Measurements from ENCODE around the gene EBNA1BP2. TPM values are rescaled to one million over a fixed set of nuclear protein-coding genes. Genes with fewer than 3 reads are reported as not detected.
"Not testable (repeated sequence)": the region's sequence is repeated elsewhere in the genome, so short reads cannot be mapped to it uniquely, and the experiment has no call there.

Gene EBNA1BP2
- total RNA-seq = 30.3 TPM
- 63.2 TPM for polyA plus RNA-seq

GRCh38 chr1:43171876-43172526 is at the start of gene EBNA1BP2, which contains the start of gene CFAP57:
TSS of gene EBNA1BP2 (minus strand) at chr1:43172290. CDS start at chr1:43172118, 172 bp downstream.
TSS of gene CFAP57 (plus strand) at chr1:43172330. CDS start at chr1:43172754, 424 bp downstream.
- peak within 1 kb of the TSS; percentile 62 for H3K4me3 ChIP-seq (ENCODE audit: low read depth, low read length)
- peak; percentile 93 for DNase-seq (ENCODE audit: extremely low spot score)
- H3K27ac ChIP-seq (ENCODE audit: low read depth) = no peak within 1 kb of the TSS
- H3K36me3 ChIP-seq (ENCODE audit: insufficient read depth) = no peaks in the 10 kb centered on the region
- under 1% methylated on average over 45 of the region's 45 CpGs for WGBS
- peaks cover 3% of the 10 kb centered on the region for H3K4me1 ChIP-seq (ENCODE audit: insufficient read depth)

GRCh38 chr1:43221797-43222196 is 49.7 kb upstream of the EBNA1BP2 start:
- WGBS = 95% methylated on average over 1 of the region's 1 CpG

GRCh38 chr1:43220905-43221778 is 49.1 kb upstream of the EBNA1BP2 start:
- no peak overlapping the region for H3K4me3 ChIP-seq (ENCODE audit: low read depth, low read length)
- 75% methylated on average over 7 of the region's 7 CpGs for WGBS
- H3K36me3 ChIP-seq (ENCODE audit: insufficient read depth) = no peaks in the 10 kb centered on the region
- no peak for DNase-seq (ENCODE audit: extremely low spot score)
- no peaks in the 10 kb centered on the region for H3K4me1 ChIP-seq (ENCODE audit: insufficient read depth)
- H3K27ac ChIP-seq (ENCODE audit: low read depth) = no peak overlapping the region

More at GRCh38 chr1:43221797-43222196, 49.7 kb upstream of the EBNA1BP2 start:
- Histone ChIP-seq H3K36me3 (ENCODE audit: insufficient read depth) (no peaks in the 10 kb centered on the region), H3K27ac (ENCODE audit: low read depth) (no peak overlapping the region), H3K4me1 (ENCODE audit: insufficient read depth) (no peaks in the 10 kb centered on the region), H3K4me3 (ENCODE audit: low read depth, low read length) (no peak overlapping the region)
- no peak for DNase-seq (ENCODE audit: extremely low spot score)

GRCh38 chr1:43217747-43218146 is 45.7 kb upstream of the EBNA1BP2 start:
- 86% methylated on average over 10 of the region's 10 CpGs for WGBS
- no peak overlapping the region for H3K4me3 ChIP-seq (ENCODE audit: low read depth, low read length)
- H3K36me3 ChIP-seq (ENCODE audit: insufficient read depth) = no peaks in the 10 kb centered on the region
- no peak overlapping the region for H3K27ac ChIP-seq (ENCODE audit: low read depth)
- DNase-seq (ENCODE audit: extremely low spot score) = no peak
- H3K4me1 ChIP-seq (ENCODE audit: insufficient read depth) = no peaks in the 10 kb centered on the region

GRCh38 chr1:43214501-43215444 is 42.7 kb upstream of the EBNA1BP2 start:
- H3K27ac ChIP-seq (ENCODE audit: low read depth) = no peak overlapping the region
- no peak for DNase-seq (ENCODE audit: extremely low spot score)

GRCh38 chr1:43208277-43208676 is 36.2 kb upstream of the EBNA1BP2 start:
- H3K27ac ChIP-seq (ENCODE audit: low read depth); DNase-seq (ENCODE audit: extremely low spot score); H3K4me3 ChIP-seq (ENCODE audit: low read depth, low read length); H3K4me1 ChIP-seq (ENCODE audit: insufficient read depth); H3K36me3 ChIP-seq (ENCODE audit: insufficient read depth): not testable (repeated sequence)
- WGBS = 98% methylated on average over 8 of the region's 8 CpGs

More at GRCh38 chr1:43214501-43215444, 42.7 kb upstream of the EBNA1BP2 start:
- Histone ChIP-seq H3K36me3 (ENCODE audit: insufficient read depth) (no peaks in the 10 kb centered on the region), H3K4me3 (ENCODE audit: low read depth, low read length) (no peak overlapping the region), H3K4me1 (ENCODE audit: insufficient read depth) (no peaks in the 10 kb centered on the region)
- 66% methylated on average over 7 of the region's 7 CpGs for WGBS

GRCh38 chr1:43207229-43207853 is 35.3 kb upstream of the EBNA1BP2 start:
- DNase-seq (ENCODE audit: extremely low spot score) = no peak
- 79% methylated on average over 12 of the region's 12 CpGs for WGBS
- no peak overlapping the region for H3K27ac ChIP-seq (ENCODE audit: low read depth)

GRCh38 chr1:43206600-43207228 is 34.6 kb upstream of the EBNA1BP2 start:
- 6% methylated on average over 10 of the region's 10 CpGs for WGBS
- H3K4me1 ChIP-seq (ENCODE audit: insufficient read depth) = no peaks in the 10 kb centered on the region
- no peaks in the 10 kb centered on the region for H3K36me3 ChIP-seq (ENCODE audit: insufficient read depth)
- DNase-seq (ENCODE audit: extremely low spot score) = peak; percentile 75
- H3K27ac ChIP-seq (ENCODE audit: low read depth) = no peak overlapping the region
- H3K4me3 ChIP-seq (ENCODE audit: low read depth, low read length) = no peak overlapping the region

More at GRCh38 chr1:43207229-43207853, 35.3 kb upstream of the EBNA1BP2 start:
- H3K4me3 ChIP-seq (ENCODE audit: low read depth, low read length) = no peak overlapping the region
- no peaks in the 10 kb centered on the region for H3K36me3 ChIP-seq (ENCODE audit: insufficient read depth)
- H3K4me1 ChIP-seq (ENCODE audit: insufficient read depth) = no peaks in the 10 kb centered on the region

GRCh38 chr1:43205671-43206070 is 33.6 kb upstream of the EBNA1BP2 start:
- no peaks in the 10 kb centered on the region for H3K36me3 ChIP-seq (ENCODE audit: insufficient read depth)
- WGBS = 82% methylated on average over 4 of the region's 4 CpGs
- DNase-seq (ENCODE audit: extremely low spot score) = no peak
- no peaks in the 10 kb centered on the region for H3K4me1 ChIP-seq (ENCODE audit: insufficient read depth)
- no peak overlapping the region for H3K4me3 ChIP-seq (ENCODE audit: low read depth, low read length)
- no peak overlapping the region for H3K27ac ChIP-seq (ENCODE audit: low read depth)

GRCh38 chr1:43204394-43204793 is 32.3 kb upstream of the EBNA1BP2 start:
- no peak for DNase-seq (ENCODE audit: extremely low spot score)
- Histone ChIP-seq H3K36me3 (ENCODE audit: insufficient read depth) (no peaks in the 10 kb centered on the region), H3K4me1 (ENCODE audit: insufficient read depth) (no peaks in the 10 kb centered on the region), H3K27ac (ENCODE audit: low read depth) (no peak overlapping the region), H3K4me3 (ENCODE audit: low read depth, low read length) (no peak overlapping the region)
- WGBS = 96% methylated on average over 1 of the region's 1 CpG

- WGBS = 93% methylated on average over 3 of the region's 3 CpGs
- no peak overlapping the region for H3K27ac ChIP-seq (ENCODE audit: low read depth)
Measured at GRCh38 chr1:43203859-43204258, 31.8 kb upstream of the EBNA1BP2 start.

GRCh38 chr1:43199093-43199726 is 27.1 kb upstream of the EBNA1BP2 start:
- WGBS = 54% methylated on average over 8 of the region's 8 CpGs
- Histone ChIP-seq H3K4me1 (ENCODE audit: insufficient read depth) (no peaks in the 10 kb centered on the region), H3K4me3 (ENCODE audit: low read depth, low read length) (no peak overlapping the region), H3K36me3 (ENCODE audit: insufficient read depth) (no peaks in the 10 kb centered on the region), H3K27ac (ENCODE audit: low read depth) (no peak overlapping the region)
- DNase-seq (ENCODE audit: extremely low spot score) = no peak

More at GRCh38 chr1:43203859-43204258, 31.8 kb upstream of the EBNA1BP2 start:
- no peak for DNase-seq (ENCODE audit: extremely low spot score)
- no peaks in the 10 kb centered on the region for H3K4me1 ChIP-seq (ENCODE audit: insufficient read depth)
- H3K4me3 ChIP-seq (ENCODE audit: low read depth, low read length) = no peak overlapping the region
- no peaks in the 10 kb centered on the region for H3K36me3 ChIP-seq (ENCODE audit: insufficient read depth)
